Fibroblast of lung (primary cell): ENCODE results near the gene RBM20. TPM values are rescaled to one million over a fixed set of nuclear protein-coding genes. Genes with fewer than 3 reads are reported as not detected.

Experiments
- DNase-seq, 2 donors: peaks; one replicate each; pipeline versions ENCODE4 v3.0.0 to v3.0.0-alpha.2; 2010; ENCODE audit warnings: low read depth in 2 of 2
- H2AFZ ChIP-seq: 2 replicates; pipeline ENCODE4 v1.5.1; 2012; ENCODE audit warnings: low read length, control low read depth, inconsistent platforms
- H3K27ac ChIP-seq: 2 replicates; pipeline ENCODE4 v1.5.1; 2011; ENCODE audit warnings: low read length, control low read depth; ENCODE audit not compliant: insufficient read depth
- H3K27me3 ChIP-seq: 2 replicates; pipeline ENCODE4 v1.5.1; 2011; ENCODE audit warnings: mild to moderate bottlenecking, low read length; ENCODE audit not compliant: control insufficient read depth, insufficient read depth
- H3K36me3 ChIP-seq: 2 replicates; pipeline ENCODE4 v1.5.1; 2011; ENCODE audit warnings: low read length; ENCODE audit not compliant: control insufficient read depth, insufficient read depth
- H3K4me1 ChIP-seq: 2 replicates; pipeline ENCODE4 v1.5.1; 2011; ENCODE audit warnings: low read length; ENCODE audit not compliant: control insufficient read depth, insufficient read depth; ENCODE audit errors: extremely low read depth
- H3K4me2 ChIP-seq: 2 replicates; pipeline ENCODE4 v1.5.1; 2011; ENCODE audit warnings: low read length, control low read depth; ENCODE audit not compliant: insufficient read depth; ENCODE audit errors: extremely low read depth
- H3K4me3 ChIP-seq, 4 experiments: fragments of 200-600 bp in 1 of 4; sonication (generic) in 1 of 4; replicated peaks in 1 of 4; 2 replicates each; pipeline ENCODE4 v1.5.1; 2011 to 2016; ENCODE audit warnings: low read length in 4 of 4, low read depth in 3 of 4, mild to moderate bottlenecking in 3 of 4, control low read depth in 2 of 4, inconsistent platforms in 1 of 4, mixed read lengths in 1 of 4; ENCODE audit not compliant: insufficient read depth in 1 of 4; ENCODE audit errors: control extremely low read depth in 1 of 4
- H3K79me2 ChIP-seq: 2 replicates; pipeline ENCODE4 v1.5.1; 2012; ENCODE audit warnings: mild to moderate bottlenecking, low read length, inconsistent platforms; ENCODE audit not compliant: control insufficient read depth, insufficient read depth
- H3K9ac ChIP-seq: 2 replicates; pipeline ENCODE4 v1.5.1; 2011; ENCODE audit warnings: mild to moderate bottlenecking, low read length, control low read depth; ENCODE audit not compliant: insufficient read depth
- H3K9me3 ChIP-seq: 2 replicates; pipeline ENCODE4 v1.5.1; 2012; ENCODE audit warnings: low read depth, low read length; ENCODE audit not compliant: control insufficient read depth, insufficient read depth
- H4K20me1 ChIP-seq: 2 replicates; pipeline ENCODE4 v1.5.1; 2011; ENCODE audit warnings: low read length; ENCODE audit not compliant: control insufficient read depth, insufficient read depth; ENCODE audit errors: extremely low read depth
- EZH2 ChIP-seq: IDR thresholded peaks from 2 replicates; pipeline ENCODE4 v1.5.1; 2012; ENCODE audit warnings: low read length, control low read depth, mild to moderate bottlenecking; ENCODE audit errors: missing control alignments
- polyA plus RNA-seq, 2 donors: library from polyadenylated mRNA; depleted of rRNA in 1 of 2; stranded (reverse) in 1 of 2; unstranded in 1 of 2; fragments of >200 nt; gene quantifications; 2 replicates each; pipeline ENCODE4 v1.2.1, GENCODE V29; 2011 to 2012; ENCODE audit warnings: missing spikeins in 1 of 2
- total RNA-seq: library from RNA; depleted of rRNA; stranded (reverse); fragments of >200 nt; gene quantifications from 2 replicates; pipeline ENCODE4 v1.2.1, GENCODE V29; 2014
- TF ChIP-seq, protein P1 (sequence below), 2 donors: IDR thresholded peaks in 1 of 2; conservative IDR thresholded peaks in 1 of 2; 1 replicate in 1 of 2; 2 replicates in 1 of 2; pipeline ENCODE4 v1.5.1; 2011 to 2012; ENCODE audit warnings: low read length in 2 of 2, control low read depth in 1 of 2, inconsistent platforms in 1 of 2, low read depth in 1 of 2, mild to moderate bottlenecking in 1 of 2

Gene RBM20
- total and polyA plus RNA-seq, 2 donors (not counting 1 experiment from before 2014, with no cell fraction given), result under 0.01 to 0.05 TPM

DNA sequence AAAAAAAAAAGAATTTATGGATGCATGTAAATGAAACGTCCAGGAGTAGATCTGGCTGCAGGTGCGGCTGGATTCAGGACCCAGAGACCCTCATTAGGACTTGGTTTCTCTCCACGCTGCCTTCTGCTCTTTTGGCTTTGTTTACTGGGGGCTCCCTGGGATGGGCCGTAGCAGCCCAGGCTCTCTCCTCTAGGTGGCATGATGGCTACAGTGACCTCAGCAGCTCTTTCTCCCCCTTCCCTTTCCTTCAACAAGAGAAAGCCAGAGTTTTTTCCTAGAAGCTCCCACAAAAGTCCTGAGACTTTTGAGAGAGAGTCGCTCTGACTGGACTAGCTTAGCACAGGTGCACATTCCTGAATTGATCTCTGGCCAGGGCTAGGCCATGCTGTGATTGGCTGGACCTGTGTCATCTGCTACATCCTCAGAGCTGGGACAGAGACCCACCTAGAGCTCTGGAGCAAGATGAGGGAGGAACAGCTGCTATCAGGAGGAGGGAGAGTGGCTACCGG lies 159.7 kb downstream of the RBM20 start:
- DNase-seq, result peak; percentile 47 to 49
- Histone ChIP-seq H2AFZ (no peak overlapping the region), H3K27ac (no peak overlapping the region), H3K9ac (no peak overlapping the region), H3K27me3 (no peaks in the 10 kb centered on the region), H3K4me2 (no peak overlapping the region), H3K79me2 (no peaks in the 10 kb centered on the region), H4K20me1 (no peaks in the 10 kb centered on the region), H3K9me3 (no peaks in the 10 kb centered on the region), H3K4me3 (no peak overlapping the region), H3K36me3 (no peaks in the 10 kb centered on the region), H3K4me1 (peaks cover 3% of the 10 kb centered on the region)
- TF ChIP-seq, protein P1, sequence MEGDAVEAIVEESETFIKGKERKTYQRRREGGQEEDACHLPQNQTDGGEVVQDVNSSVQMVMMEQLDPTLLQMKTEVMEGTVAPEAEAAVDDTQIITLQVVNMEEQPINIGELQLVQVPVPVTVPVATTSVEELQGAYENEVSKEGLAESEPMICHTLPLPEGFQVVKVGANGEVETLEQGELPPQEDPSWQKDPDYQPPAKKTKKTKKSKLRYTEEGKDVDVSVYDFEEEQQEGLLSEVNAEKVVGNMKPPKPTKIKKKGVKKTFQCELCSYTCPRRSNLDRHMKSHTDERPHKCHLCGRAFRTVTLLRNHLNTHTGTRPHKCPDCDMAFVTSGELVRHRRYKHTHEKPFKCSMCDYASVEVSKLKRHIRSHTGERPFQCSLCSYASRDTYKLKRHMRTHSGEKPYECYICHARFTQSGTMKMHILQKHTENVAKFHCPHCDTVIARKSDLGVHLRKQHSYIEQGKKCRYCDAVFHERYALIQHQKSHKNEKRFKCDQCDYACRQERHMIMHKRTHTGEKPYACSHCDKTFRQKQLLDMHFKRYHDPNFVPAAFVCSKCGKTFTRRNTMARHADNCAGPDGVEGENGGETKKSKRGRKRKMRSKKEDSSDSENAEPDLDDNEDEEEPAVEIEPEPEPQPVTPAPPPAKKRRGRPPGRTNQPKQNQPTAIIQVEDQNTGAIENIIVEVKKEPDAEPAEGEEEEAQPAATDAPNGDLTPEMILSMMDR (conservative IDR thresholded peaks at IDR 0.05 in 1 of 2, IDR thresholded peaks at IDR 0.05 in 1 of 2; ENCODE audit: low read depth in 1 of 2, low read length in 2 of 2), result peak; percentile 73
- TF ChIP-seq EZH2, result no peak

- Histone ChIP-seq H3K9ac (no peak overlapping the region), H4K20me1 (no peaks in the 10 kb centered on the region), H3K4me1 (peaks cover 3% of the 10 kb centered on the region), H3K9me3 (no peaks in the 10 kb centered on the region), H3K4me3 (no peak overlapping the region), H3K27ac (no peak overlapping the region), H3K79me2 (no peaks in the 10 kb centered on the region), H3K36me3 (no peaks in the 10 kb centered on the region), H3K4me2 (no peak overlapping the region), H2AFZ (no peak overlapping the region), H3K27me3 (no peaks in the 10 kb centered on the region)
- TF ChIP-seq, protein P1 (conservative IDR thresholded peaks at IDR 0.05 in 1 of 2, IDR thresholded peaks at IDR 0.05 in 1 of 2; ENCODE audit: low read depth in 1 of 2, low read length in 2 of 2), result no peak
- no peak for TF ChIP-seq EZH2
- DNase-seq, result no peak
Measured at GRCh38 chr10:110804376-110804775, 160.2 kb downstream of the RBM20 start.

- TF ChIP-seq EZH2, result no peak
- TF ChIP-seq, protein P1 (conservative IDR thresholded peaks at IDR 0.05 in 1 of 2, IDR thresholded peaks at IDR 0.05 in 1 of 2; ENCODE audit: low read depth in 1 of 2, low read length in 2 of 2), result no peak
- no peak overlapping the region for H3K4me2 ChIP-seq
- H3K27ac ChIP-seq, result no peak overlapping the region
- H3K9me3 ChIP-seq, result no peaks in the 10 kb centered on the region
- H3K9ac ChIP-seq, result no peak overlapping the region
- no peak overlapping the region for H2AFZ ChIP-seq
- no peaks in the 10 kb centered on the region for H3K79me2 ChIP-seq
- no peak for DNase-seq
- H3K27me3 ChIP-seq, result no peaks in the 10 kb centered on the region
- no peak overlapping the region for H3K4me3 ChIP-seq
- H4K20me1 ChIP-seq, result no peaks in the 10 kb centered on the region
- peaks cover 3% of the 10 kb centered on the region for H3K4me1 ChIP-seq
- no peaks in the 10 kb centered on the region for H3K36me3 ChIP-seq
Measured at GRCh38 chr10:110805292-110805691, 161.2 kb downstream of the RBM20 start.
